Medulla oblongata (tissue), 1 donor: ENCODE data around the gene NDNF.

Experiments
- DNase-seq: peaks from one replicate; pipeline ENCODE4 v3.0.0-alpha.2; 2015; ENCODE audit errors: extremely low spot score

Gene NDNF, protein sequence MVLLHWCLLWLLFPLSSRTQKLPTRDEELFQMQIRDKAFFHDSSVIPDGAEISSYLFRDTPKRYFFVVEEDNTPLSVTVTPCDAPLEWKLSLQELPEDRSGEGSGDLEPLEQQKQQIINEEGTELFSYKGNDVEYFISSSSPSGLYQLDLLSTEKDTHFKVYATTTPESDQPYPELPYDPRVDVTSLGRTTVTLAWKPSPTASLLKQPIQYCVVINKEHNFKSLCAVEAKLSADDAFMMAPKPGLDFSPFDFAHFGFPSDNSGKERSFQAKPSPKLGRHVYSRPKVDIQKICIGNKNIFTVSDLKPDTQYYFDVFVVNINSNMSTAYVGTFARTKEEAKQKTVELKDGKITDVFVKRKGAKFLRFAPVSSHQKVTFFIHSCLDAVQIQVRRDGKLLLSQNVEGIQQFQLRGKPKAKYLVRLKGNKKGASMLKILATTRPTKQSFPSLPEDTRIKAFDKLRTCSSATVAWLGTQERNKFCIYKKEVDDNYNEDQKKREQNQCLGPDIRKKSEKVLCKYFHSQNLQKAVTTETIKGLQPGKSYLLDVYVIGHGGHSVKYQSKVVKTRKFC

GRCh38 chr4:121072224-121073003, at the start of gene NDNF:
TSS of gene NDNF (minus strand) at chr4:121072535. CDS start at chr4:121045837, 26,698 bp downstream.
- peak; percentile 54 for DNase-seq

GRCh38 chr4:121119715-121120114, 47.4 kb upstream of the NDNF start:
- no peak for DNase-seq

GRCh38 chr4:121118344-121118743, 46.0 kb upstream of the NDNF start:
- DNase-seq = no peak

- no peak for DNase-seq
Measured at GRCh38 chr4:121114756-121115155, 42.4 kb upstream of the NDNF start.

- DNase-seq = no peak
Measured at GRCh38 chr4:121112530-121112929, 40.2 kb upstream of the NDNF start.

GRCh38 chr4:121108557-121108956, 36.2 kb upstream of the NDNF start:
- no peak for DNase-seq

- DNase-seq = no peak
Measured at GRCh38 chr4:121107507-121107906, 35.2 kb upstream of the NDNF start.

DNA sequence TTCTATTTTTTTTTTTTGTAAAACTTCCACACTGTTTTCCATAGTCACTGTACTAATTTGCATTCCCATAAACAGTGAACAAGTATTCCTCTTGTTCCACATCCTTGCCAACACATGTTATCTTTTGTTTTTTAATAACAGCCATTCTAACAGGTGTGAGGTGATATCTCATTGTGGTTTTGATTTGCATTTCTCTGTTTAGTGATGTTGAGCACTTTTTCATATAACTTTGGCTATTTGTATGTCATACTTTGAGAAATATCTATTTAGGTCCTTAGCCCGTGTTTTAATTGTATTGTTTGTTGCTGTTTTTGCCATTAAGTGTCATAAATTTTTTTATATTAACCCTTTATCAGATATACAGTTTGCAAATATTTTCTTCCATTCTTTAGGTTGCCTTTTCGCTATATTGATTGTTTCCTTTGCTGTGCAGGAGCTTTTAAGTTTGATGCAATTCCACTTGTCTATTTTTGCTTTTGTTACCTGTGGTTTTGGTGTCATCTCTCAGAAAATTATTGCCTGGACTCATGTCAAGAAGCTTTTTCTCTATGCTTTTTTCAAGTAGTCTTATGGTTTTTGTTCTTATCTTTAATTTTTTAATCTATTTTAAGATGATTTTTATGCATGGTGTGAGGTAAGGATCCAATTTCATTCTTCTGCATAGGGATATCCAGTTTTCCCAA, 27.9 kb upstream of the NDNF start:
- no peak for DNase-seq

- no peak for DNase-seq
Measured at GRCh38 chr4:121098266-121098665, 25.9 kb upstream of the NDNF start.

GRCh38 chr4:121096629-121097028, 24.3 kb upstream of the NDNF start:
- DNase-seq = peak; percentile 41

GRCh38 chr4:121096191-121096590, 23.9 kb upstream of the NDNF start:
- no peak for DNase-seq

GRCh38 chr4:121094297-121094966, 22.1 kb upstream of the NDNF start:
- DNase-seq = no peak

DNA sequence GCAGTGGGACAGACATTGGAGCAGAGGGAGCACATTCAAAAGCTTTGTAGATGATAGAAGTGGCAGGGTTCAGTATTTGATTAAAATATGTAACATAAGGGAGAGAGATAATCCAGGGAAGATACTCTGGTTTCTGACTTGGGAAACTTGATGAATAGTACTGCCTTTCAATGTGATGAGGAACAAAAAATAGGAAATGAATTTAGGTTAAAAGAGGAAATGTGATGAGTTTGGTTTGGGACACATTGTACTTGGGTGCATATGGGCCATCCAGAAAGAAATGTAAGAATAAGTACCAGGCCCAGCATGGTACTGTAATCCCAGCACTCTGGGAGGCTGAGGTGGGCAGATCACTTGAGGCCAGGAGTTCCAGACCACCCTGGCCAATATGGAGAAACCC, 20.9 kb upstream of the NDNF start:
- DNase-seq = no peak

GRCh38 chr4:121091941-121092340, 19.6 kb upstream of the NDNF start:
- no peak for DNase-seq

- no peak for DNase-seq
Measured at GRCh38 chr4:121088867-121089266, 16.5 kb upstream of the NDNF start.

- no peak for DNase-seq
Measured at GRCh38 chr4:121079376-121079775, 7.0 kb upstream of the NDNF start.

DNA sequence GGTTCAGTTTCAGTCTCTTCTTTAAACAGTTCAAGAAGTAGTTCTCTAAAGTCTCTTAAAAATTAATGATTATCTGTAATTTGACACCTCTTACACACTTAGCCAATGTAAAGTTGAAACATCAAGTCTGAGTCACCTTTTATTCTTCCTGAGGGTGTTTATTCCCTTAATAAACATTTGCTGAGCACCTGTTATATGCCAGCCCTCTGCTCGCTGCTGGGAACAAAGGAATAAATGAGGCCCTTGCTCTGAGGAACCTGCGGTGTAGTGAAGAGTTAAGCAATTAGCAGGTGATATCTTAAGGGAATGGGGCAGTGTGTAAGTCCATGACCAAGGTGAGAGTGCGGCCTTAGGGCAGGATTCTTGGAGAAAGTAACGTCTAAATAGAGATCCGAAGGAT, 5.2 kb upstream of the NDNF start:
- DNase-seq = no peak

DNA sequence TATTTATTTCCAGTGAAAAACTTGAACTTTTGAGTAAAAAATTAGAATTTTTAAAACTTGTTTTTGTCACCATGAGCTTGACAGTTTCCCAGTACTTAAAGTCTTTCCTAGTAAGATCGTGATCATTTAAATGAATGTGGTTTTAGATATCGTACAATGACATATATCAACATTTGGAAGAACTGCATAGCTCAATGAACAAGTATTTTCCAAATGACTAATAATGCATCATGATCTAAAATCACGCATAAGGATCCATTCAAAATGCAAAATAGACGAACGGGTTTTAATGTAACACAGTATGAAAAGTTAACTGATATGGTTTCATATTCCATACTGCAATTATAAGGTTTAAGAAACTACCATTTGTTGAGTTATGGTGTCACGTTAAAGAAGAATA, 4.1 kb upstream of the NDNF start:
- no peak for DNase-seq

DNA sequence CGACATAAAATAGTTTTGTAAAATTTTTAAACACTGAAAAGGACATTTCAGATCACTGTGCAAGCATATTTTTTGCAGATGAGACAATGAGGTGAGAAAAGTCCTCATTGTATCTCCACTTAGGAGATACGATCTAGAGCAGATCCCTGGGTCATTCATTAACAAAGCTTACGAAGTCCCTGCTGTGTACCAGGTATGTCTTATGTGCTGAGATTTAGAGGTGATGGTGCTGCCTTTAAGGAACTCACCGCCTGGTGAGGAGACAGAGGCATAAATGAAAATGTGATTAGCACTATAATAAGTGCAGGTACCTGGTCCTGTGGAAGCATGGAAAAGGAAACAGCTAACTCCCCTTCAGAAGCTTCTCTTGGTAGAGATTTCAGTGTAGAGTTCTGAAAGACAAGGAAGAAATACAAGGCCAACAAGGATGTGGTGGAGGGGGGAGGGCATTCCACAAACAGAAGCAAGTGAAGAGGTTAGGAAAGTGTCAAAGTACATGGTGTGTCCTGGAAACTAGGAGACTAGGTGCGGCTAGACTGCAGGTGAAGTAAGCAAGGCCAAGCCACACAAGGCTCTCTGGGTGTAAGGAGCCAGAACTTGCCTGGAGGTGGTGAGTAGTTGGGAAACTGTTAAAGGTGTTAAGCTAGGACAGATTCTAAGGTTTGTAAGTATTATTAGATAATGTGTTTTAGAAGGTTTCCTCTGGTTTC, 1.5 kb upstream of the NDNF start:
- no peak for DNase-seq

GRCh38 chr4:121073004-121073435, 685 bp upstream of the NDNF start:
- DNase-seq = no peak
